ENCODE measurements around the gene SMCO3. TPM values are rescaled to one million over a fixed set of nuclear protein-coding genes. Genes with fewer than 3 reads are reported as not detected.

The SMCO3 gene
- total RNA-seq, 1 experiment from 2014 or later: not detected

DNA sequence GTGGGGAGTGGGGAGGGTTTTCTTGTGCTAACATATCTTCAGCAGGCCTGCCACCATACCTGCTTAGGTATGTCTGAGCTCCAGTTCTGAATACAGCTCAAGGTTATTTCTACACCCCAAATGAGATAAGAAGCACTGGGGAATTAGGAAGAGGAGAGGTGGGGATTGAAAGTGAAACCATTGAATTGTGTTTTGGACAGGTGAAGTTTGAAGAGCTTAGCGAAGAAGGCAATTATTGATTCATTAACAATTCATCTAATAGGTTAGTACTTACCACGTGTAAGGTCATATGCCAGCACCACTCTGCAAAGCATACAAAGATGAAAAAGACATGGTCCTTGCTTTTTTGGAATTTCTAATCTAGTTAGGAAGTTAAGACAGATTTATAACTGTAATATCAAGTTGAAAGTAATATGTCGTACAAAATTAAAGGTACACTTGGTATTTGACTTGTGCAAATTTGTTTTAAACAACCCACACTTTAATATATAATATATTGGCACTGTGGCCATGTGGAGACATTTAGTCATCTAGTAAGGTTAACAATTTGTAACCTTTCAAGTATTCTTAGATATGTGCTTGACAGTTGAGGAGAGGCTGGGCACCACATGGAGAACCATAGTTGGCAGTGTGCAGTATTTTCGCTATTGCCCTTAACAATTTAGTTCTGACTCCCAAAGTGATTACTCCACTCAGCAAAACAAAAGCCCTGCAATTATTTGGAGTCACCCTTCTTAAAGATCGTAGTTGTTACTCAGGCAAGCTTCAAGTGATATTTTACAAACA, 3.6 kb downstream of the SMCO3 start:
- H3K9me2 ChIP-seq (replicated peaks; ENCODE audit: low read length): no peaks in the 10 kb centered on the region
- no TSS peak for BruUV-seq (replicated peaks)
- H3K27me3 ChIP-seq (ENCODE audit: low read length): no peaks in the 10 kb centered on the region
- intact Hi-C loops (cut with micrococcal nuclease): loop anchor here (2.0 to 5.0 kb wide), 2 partner anchors 34 to 412 kb away; partner anchors contain the start of gene RERG
- H2AFZ ChIP-seq (ENCODE audit: low read length): no peak overlapping the region
- no peak overlapping the region for H3K4me3 ChIP-seq (ENCODE audit: low read length)
- H3K36me3 ChIP-seq (ENCODE audit: low read depth, low read length): no peaks in the 10 kb centered on the region
- ChIA-PET POLR2A (ENCODE audit: unreplicated experiment) (no interaction called here), CTCF (interaction anchor here (0.5 to 0.6 kb wide), 2 partner anchors 15 to 370 kb away, joined by 3 to 4 read pairs; no protein-coding TSS in a partner anchor)
- no peak overlapping the region for H3K4me2 ChIP-seq (ENCODE audit: low read length)
- no peaks in the 10 kb centered on the region for H4K20me1 ChIP-seq (ENCODE audit: low read length)
- ATAC-seq (no peak), DNase-seq (no peak)
- H3K79me2 ChIP-seq (ENCODE audit: low read length): no peaks in the 10 kb centered on the region
- TF ChIP-seq, protein P1, sequence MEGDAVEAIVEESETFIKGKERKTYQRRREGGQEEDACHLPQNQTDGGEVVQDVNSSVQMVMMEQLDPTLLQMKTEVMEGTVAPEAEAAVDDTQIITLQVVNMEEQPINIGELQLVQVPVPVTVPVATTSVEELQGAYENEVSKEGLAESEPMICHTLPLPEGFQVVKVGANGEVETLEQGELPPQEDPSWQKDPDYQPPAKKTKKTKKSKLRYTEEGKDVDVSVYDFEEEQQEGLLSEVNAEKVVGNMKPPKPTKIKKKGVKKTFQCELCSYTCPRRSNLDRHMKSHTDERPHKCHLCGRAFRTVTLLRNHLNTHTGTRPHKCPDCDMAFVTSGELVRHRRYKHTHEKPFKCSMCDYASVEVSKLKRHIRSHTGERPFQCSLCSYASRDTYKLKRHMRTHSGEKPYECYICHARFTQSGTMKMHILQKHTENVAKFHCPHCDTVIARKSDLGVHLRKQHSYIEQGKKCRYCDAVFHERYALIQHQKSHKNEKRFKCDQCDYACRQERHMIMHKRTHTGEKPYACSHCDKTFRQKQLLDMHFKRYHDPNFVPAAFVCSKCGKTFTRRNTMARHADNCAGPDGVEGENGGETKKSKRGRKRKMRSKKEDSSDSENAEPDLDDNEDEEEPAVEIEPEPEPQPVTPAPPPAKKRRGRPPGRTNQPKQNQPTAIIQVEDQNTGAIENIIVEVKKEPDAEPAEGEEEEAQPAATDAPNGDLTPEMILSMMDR (conservative IDR thresholded peaks at IDR 0.05; ENCODE audit: low read depth, low read length): no peak
- TF ChIP-seq EZH2phosphoT487 (IDR thresholded peaks at IDR 0.05; ENCODE audit: borderline replicate concordance, low read length) (no peak), EZH2 (IDR thresholded peaks at IDR 0.05; ENCODE audit: low read length, unreplicated experiment) (no peak)
- H3K4me1 ChIP-seq (ENCODE audit: insufficient read depth, low read length): no peaks in the 10 kb centered on the region
- no peak overlapping the region for H3K27ac ChIP-seq (ENCODE audit: low read length)
- H3K9me3 ChIP-seq (ENCODE audit: low read length): no peaks in the 10 kb centered on the region
- no peak overlapping the region for H3K9ac ChIP-seq (ENCODE audit: low read length)
- H3F3A ChIP-seq (ENCODE audit: low read length, unreplicated experiment): no peaks in the 10 kb centered on the region

DNA sequence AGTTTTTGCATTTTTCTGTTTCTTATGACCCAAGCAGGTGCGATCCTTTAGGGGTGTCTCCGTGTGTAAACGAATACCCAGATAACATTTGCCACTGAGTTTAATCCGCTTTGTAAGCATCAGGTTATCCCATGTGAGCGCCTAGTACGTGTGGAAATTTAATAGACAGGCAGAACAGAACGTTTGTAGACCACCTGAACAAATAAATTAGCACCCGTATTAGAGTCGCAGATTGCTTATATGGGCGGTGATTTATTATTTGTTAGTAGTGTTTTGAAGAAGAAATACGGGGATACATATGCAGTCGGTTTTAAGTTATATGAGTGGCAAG, 10.2 kb downstream of the SMCO3 start:
- POLR2A ChIA-PET (ENCODE audit: unreplicated experiment): interaction anchor here (0.5 to 0.7 kb wide), 5 partner anchors 29 to 1104 kb away, joined by 3 to 4 read pairs (median 3); partner anchors contain the start of gene EPS8
- TSS peak; percentile 81 for BruUV-seq (replicated peaks)
- H3K79me2 ChIP-seq (ENCODE audit: low read length): peaks cover 43% of the 10 kb centered on the region

More for the DNA sequence above, 10.2 kb downstream of the SMCO3 start:
- ATAC-seq (peak; percentile 8), DNase-seq (no peak)
- H3K4me2 ChIP-seq (ENCODE audit: low read length): peak overlapping the region; percentile 91
- no peaks in the 10 kb centered on the region for H3F3A ChIP-seq (ENCODE audit: low read length, unreplicated experiment)
- peak overlapping the region; percentile 96 for H2AFZ ChIP-seq (ENCODE audit: low read length)
- H3K4me3 ChIP-seq (ENCODE audit: low read length): peak overlapping the region; percentile 96
- peaks cover 16% of the 10 kb centered on the region for H4K20me1 ChIP-seq (ENCODE audit: low read length)
- peak overlapping the region; percentile 92 for H3K9ac ChIP-seq (ENCODE audit: low read length)
- H3K36me3 ChIP-seq (ENCODE audit: low read depth, low read length): peaks cover 16% of the 10 kb centered on the region
- H3K27ac ChIP-seq (ENCODE audit: low read length): 0 out of 2 replicates have a peak overlapping the region, but pooled peaks have one; percentile 12
- intact Hi-C loops (cut with micrococcal nuclease): loop anchor here (1.0 to 10.0 kb wide), 3 partner anchors 26 to 79 kb away; a partner anchor contains a TSS
- H3K9me3 ChIP-seq (ENCODE audit: low read length): no peaks in the 10 kb centered on the region
- no peaks in the 10 kb centered on the region for H3K27me3 ChIP-seq (ENCODE audit: low read length)
- H3K9me2 ChIP-seq (replicated peaks; ENCODE audit: low read length): no peaks in the 10 kb centered on the region
- CTCF ChIA-PET: interaction anchor here (1.5 kb wide), 1 partner anchor 33 kb away, joined by 4 read pairs; a partner anchor contains a TSS
- peaks cover 10% of the 10 kb centered on the region; the same call in 1 of the 2 replicates for H3K4me1 ChIP-seq (ENCODE audit: insufficient read depth, low read length)
- TF ChIP-seq EZH2 (IDR thresholded peaks at IDR 0.05; ENCODE audit: low read length, unreplicated experiment): no peak
- no peak for TF ChIP-seq EZH2phosphoT487 (IDR thresholded peaks at IDR 0.05; ENCODE audit: borderline replicate concordance, low read length)
- TF ChIP-seq, protein P1 (conservative IDR thresholded peaks at IDR 0.05; ENCODE audit: low read depth, low read length): no peak
